Cardiac atrium fibroblast (primary cell): Measurements from ENCODE around the gene PKNOX2. TPM values are rescaled to one million over a fixed set of nuclear protein-coding genes. Genes with fewer than 3 reads are reported as not detected.

Source experiments
- total RNA-seq: library from RNA; depleted of rRNA; stranded (reverse); fragments of >200 nt; gene quantifications from 2 replicates; pipeline ENCODE4 v1.2.3, GENCODE V29; 2015

PKNOX2 gene, protein sequence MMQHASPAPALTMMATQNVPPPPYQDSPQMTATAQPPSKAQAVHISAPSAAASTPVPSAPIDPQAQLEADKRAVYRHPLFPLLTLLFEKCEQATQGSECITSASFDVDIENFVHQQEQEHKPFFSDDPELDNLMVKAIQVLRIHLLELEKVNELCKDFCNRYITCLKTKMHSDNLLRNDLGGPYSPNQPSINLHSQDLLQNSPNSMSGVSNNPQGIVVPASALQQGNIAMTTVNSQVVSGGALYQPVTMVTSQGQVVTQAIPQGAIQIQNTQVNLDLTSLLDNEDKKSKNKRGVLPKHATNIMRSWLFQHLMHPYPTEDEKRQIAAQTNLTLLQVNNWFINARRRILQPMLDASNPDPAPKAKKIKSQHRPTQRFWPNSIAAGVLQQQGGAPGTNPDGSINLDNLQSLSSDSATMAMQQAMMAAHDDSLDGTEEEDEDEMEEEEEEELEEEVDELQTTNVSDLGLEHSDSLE
- 2.5 and 4.7 TPM in 2 replicates for total RNA-seq

GRCh38 chr11:125164422-125165110, at the start of gene PKNOX2:
TSS of gene PKNOX2 (plus strand) at chr11:125164751. CDS start at chr11:125351306, 186,555 bp downstream.

Other genes starting within 250 kb of the PKNOX2 start
- not detected in 2 replicates for gene HEPN1, start 245.5 kb upstream of the PKNOX2 start, total RNA-seq
- not detected in 2 replicates for gene HEPACAM, start 228.7 kb upstream of the PKNOX2 start, total RNA-seq
- gene CCDC15, start 210.5 kb upstream of the PKNOX2 start, total RNA-seq: 0.97 and 3.1 TPM in 2 replicates
- 0.16 and 0.18 TPM in 2 replicates for gene SLC37A2, start 101.4 kb upstream of the PKNOX2 start, total RNA-seq
- 26.7 and 29.8 TPM in 2 replicates for gene TMEM218, start 53.1 kb upstream of the PKNOX2 start, total RNA-seq